Activated effector memory CD4-positive, alpha-beta T cell treated with anti-CD3 and anti-CD28 coated beads, Interleukin-2, amount 50 U/mL, for 16 hours (primary cell): ENCODE data around the gene CYB5D1.
A peak's percentile ranks its signal among the peaks of the same experiment; 100 is the strongest.
"Not testable (repeated sequence)": the region's sequence is repeated elsewhere in the genome, so short reads cannot be mapped to it uniquely, and the experiment has no call there.

Experiments
- DNase-seq: peaks from one replicate; pipeline ENCODE4 v3.0.0-alpha.2; 2020

The CYB5D1 gene

GRCh38 chr17:7859028-7859427 lies 1.2 kb downstream of the CYB5D1 start:
- no peak for DNase-seq

- DNase-seq = peak; percentile 76
Measured at GRCh38 chr17:7862692-7863437, 5.1 kb downstream of the CYB5D1 start.

GRCh38 chr17:7864384-7864783 lies 6.6 kb downstream of the CYB5D1 start:
- DNase-seq = not testable (repeated sequence)

- no peak for DNase-seq
Measured at GRCh38 chr17:7864995-7865650, 7.3 kb downstream of the CYB5D1 start.

- no peak for DNase-seq
Measured at GRCh38 chr17:7867881-7868329, 10.1 kb downstream of the CYB5D1 start.

GRCh38 chr17:7873051-7873450 lies 15.2 kb downstream of the CYB5D1 start:
- no peak for DNase-seq

- no peak for DNase-seq
Measured at GRCh38 chr17:7875804-7876370, 18.1 kb downstream of the CYB5D1 start.

- no peak for DNase-seq
Measured at GRCh38 chr17:7878234-7878633, 20.4 kb downstream of the CYB5D1 start.

GRCh38 chr17:7880076-7880868 lies 22.5 kb downstream of the CYB5D1 start:
- DNase-seq = no peak

- no peak for DNase-seq
Measured at GRCh38 chr17:7881276-7882054, 23.7 kb downstream of the CYB5D1 start.

GRCh38 chr17:7882068-7882467 lies 24.3 kb downstream of the CYB5D1 start:
- no peak for DNase-seq

GRCh38 chr17:7882629-7883028 lies 24.8 kb downstream of the CYB5D1 start:
- DNase-seq = no peak

GRCh38 chr17:7883781-7884386 lies 26.1 kb downstream of the CYB5D1 start:
- DNase-seq = peak; percentile 75

GRCh38 chr17:7884581-7885366 lies 27.0 kb downstream of the CYB5D1 start:
- peak; percentile 82 for DNase-seq

GRCh38 chr17:7885367-7886226 lies 27.8 kb downstream of the CYB5D1 start:
- peak; percentile 80 for DNase-seq

GRCh38 chr17:7886227-7887037 lies 28.6 kb downstream of the CYB5D1 start:
- DNase-seq = peak; percentile 84

GRCh38 chr17:7887038-7887481 lies 29.3 kb downstream of the CYB5D1 start:
- no peak for DNase-seq

- peak; percentile 96 for DNase-seq
Measured at GRCh38 chr17:7887482-7888183, 29.8 kb downstream of the CYB5D1 start.
